Loucy (cell line): ENCODE results near the gene COL9A2.

ENCODE experiments used
- EZH2phosphoT487 ChIP-seq: fragments of 200-600 bp; IDR thresholded peaks from 2 replicates; pipeline ENCODE4 v1.6.1; 2018; ENCODE audit warnings: antibody characterized with exemption, mild to moderate bottlenecking, moderate library complexity, borderline replicate concordance
- TF ChIP-seq, protein P1 (sequence below): fragments of 200-600 bp; sonication (generic); conservative IDR thresholded peaks from 2 replicates; pipeline ENCODE4 v1.5.1; 2014; ENCODE audit warnings: mild to moderate bottlenecking, antibody characterized with exemption, low read length

DNA sequence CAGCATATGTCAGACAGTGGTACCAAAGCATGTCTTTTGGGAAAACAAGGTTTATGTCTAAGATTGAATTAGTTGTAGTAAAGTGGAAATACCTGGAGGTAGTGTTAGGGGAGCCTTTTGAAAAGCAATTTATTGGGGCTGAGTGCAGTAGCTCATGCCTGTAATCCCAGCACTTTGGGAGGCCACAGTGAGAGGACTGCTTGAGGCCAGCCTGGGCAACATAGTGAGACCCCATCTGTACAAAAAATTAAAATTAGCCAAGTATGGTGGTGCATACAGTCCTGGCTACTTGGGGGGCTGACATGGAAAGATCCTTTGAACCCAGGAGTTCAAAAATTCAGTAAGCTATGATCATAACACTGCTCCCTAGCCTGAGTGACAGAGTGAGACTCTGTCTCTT lies 51.8 kb downstream of the COL9A2 start:
- TF ChIP-seq, protein P1, sequence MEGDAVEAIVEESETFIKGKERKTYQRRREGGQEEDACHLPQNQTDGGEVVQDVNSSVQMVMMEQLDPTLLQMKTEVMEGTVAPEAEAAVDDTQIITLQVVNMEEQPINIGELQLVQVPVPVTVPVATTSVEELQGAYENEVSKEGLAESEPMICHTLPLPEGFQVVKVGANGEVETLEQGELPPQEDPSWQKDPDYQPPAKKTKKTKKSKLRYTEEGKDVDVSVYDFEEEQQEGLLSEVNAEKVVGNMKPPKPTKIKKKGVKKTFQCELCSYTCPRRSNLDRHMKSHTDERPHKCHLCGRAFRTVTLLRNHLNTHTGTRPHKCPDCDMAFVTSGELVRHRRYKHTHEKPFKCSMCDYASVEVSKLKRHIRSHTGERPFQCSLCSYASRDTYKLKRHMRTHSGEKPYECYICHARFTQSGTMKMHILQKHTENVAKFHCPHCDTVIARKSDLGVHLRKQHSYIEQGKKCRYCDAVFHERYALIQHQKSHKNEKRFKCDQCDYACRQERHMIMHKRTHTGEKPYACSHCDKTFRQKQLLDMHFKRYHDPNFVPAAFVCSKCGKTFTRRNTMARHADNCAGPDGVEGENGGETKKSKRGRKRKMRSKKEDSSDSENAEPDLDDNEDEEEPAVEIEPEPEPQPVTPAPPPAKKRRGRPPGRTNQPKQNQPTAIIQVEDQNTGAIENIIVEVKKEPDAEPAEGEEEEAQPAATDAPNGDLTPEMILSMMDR = no peak
- no peak for TF ChIP-seq EZH2phosphoT487
